Neural progenitor cell (in vitro differentiated cells): ENCODE results near the gene RAPH1.

Experiments
- CTCF ChIP-seq: fragments of 200-600 bp; sonication (generic); IDR thresholded peaks from 2 replicates; pipeline ENCODE4 v1.5.1; 2017; ENCODE audit warnings: antibody characterized with exemption, mild to moderate bottlenecking
- EZH2 ChIP-seq: fragments of 200-600 bp; sonication (generic); IDR thresholded peaks from 2 replicates; pipeline ENCODE4 v1.6.1; 2017; ENCODE audit warnings: antibody characterized with exemption, mild to moderate bottlenecking, moderate library complexity
- EZH2phosphoT487 ChIP-seq: fragments of 200-600 bp; sonication (generic); IDR thresholded peaks from 2 replicates; pipeline ENCODE4 v1.6.1; 2017; ENCODE audit warnings: antibody characterized with exemption

- TF ChIP-seq CTCF (peak; percentile 26), EZH2 (no peak), EZH2phosphoT487 (no peak)
Observed at GRCh38 chr2:203376173-203376572, 158.9 kb downstream of the RAPH1 start.
